ENCODE measurements around the gene FBXW2.

Gene FBXW2

GRCh38 chr9:120783602-120784047 lies 9.6 kb downstream of the FBXW2 start:
- intact Hi-C loops (cut with DNase I) = no loop called here
- DNase-seq = no peak

GRCh38 chr9:120781236-120781635 lies 12.0 kb downstream of the FBXW2 start:
- DNase-seq = no peak
- intact Hi-C loops (cut with DNase I) = no loop called here

GRCh38 chr9:120780367-120780766 lies 12.8 kb downstream of the FBXW2 start:
- intact Hi-C loops (cut with DNase I) = no loop called here
- DNase-seq = no peak

- intact Hi-C loops (cut with DNase I) = no loop called here
- no peak for DNase-seq
Measured at GRCh38 chr9:120779227-120779626, 14.0 kb downstream of the FBXW2 start.

DNA sequence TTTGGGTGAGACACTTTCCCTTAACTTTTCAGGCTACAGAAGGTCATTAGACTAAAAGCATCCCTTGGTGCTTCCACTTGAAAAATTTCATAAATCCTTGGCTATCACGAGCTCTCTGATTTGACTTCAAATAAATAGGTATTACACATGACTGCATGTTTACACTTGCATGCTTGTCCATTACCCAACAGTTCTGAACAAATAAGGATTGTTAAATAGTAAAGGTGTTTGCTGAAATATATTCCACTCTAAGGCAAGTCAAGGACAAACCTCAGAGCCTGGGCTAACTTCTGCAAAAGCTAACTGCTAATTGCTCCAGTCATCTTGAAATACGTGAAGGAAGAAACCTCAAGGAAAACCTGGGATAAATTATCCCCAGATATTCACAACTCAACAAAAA lies 14.5 kb downstream of the FBXW2 start:
- intact Hi-C loops (cut with DNase I) = no loop called here
- DNase-seq = no peak

GRCh38 chr9:120777229-120777628 lies 16.0 kb downstream of the FBXW2 start:
- no peak for DNase-seq
- intact Hi-C loops (cut with DNase I) = no loop called here

DNA sequence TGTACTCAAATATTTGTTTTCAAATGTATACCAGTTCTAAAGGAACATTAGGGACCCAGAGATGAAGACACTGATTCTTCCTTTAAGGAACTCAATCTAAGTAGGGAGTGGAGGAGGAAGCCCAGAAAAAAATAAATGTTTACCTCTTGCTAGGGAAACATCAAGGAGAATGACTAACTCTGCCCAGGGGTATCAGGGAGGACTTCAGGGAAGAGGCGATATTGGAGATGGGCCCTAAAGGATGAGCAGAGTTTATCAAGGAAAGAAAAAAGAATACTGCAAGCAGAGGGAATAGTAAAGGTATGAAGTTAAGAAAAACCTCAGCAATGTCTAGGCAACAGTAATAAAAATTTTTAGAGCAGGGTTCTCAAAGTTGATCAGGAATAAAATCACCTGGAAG lies 16.4 kb downstream of the FBXW2 start:
- intact Hi-C loops (cut with DNase I) = no loop called here
- no peak for DNase-seq

GRCh38 chr9:120775859-120776258 lies 17.4 kb downstream of the FBXW2 start:
- intact Hi-C loops (cut with DNase I) = no loop called here
- no peak for DNase-seq

DNA sequence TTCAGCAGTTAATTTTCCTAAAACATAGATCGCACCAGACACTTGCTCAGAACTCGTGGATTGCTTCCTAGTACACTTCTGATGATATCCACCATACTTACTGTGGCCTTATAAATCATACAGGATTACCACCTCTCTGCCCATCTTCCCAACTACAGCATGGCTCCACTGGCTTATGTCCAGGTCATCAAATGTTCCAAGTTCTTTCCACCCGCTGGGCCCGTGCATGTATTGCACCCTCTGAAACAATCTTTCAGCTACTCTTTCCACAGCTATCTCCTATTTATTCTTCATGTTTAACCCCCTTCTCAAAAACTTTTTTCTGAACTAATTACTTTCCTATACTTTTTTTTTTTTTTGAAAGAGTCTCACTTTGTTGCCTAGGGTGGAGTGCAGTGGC lies 18.5 kb downstream of the FBXW2 start:
- no peak for DNase-seq
- intact Hi-C loops (cut with DNase I) = no loop called here

GRCh38 chr9:120773256-120773655 lies 20.0 kb downstream of the FBXW2 start:
- no peak for DNase-seq
- intact Hi-C loops (cut with DNase I) = no loop called here

- DNase-seq = no peak
- intact Hi-C loops (cut with DNase I) = no loop called here
Measured at GRCh38 chr9:120770931-120771330, 22.3 kb downstream of the FBXW2 start.

- intact Hi-C loops (cut with DNase I) = no loop called here
- DNase-seq = no peak
Measured at GRCh38 chr9:120768886-120769285, 24.3 kb downstream of the FBXW2 start.

DNA sequence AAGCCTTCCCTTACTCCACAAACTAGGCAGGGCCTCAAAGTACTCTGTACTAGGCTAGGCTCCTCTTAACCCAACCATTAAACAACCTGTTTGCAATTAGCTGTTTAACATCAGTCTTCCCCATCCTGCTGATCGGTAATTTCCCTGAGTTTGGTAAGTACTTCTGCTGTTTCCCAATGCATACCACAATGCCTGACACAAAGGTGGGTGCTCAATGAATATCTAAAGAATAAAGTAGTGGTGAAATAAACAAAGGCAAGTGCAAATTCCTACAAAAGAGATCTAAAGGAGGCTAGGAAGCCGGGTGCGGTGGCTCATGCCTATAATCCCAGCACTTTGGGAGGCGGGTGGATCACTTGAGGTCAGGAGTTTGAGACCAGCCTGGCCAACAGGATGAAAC lies 25.0 kb downstream of the FBXW2 start:
- DNase-seq = no peak
- intact Hi-C loops (cut with DNase I) = no loop called here

DNA sequence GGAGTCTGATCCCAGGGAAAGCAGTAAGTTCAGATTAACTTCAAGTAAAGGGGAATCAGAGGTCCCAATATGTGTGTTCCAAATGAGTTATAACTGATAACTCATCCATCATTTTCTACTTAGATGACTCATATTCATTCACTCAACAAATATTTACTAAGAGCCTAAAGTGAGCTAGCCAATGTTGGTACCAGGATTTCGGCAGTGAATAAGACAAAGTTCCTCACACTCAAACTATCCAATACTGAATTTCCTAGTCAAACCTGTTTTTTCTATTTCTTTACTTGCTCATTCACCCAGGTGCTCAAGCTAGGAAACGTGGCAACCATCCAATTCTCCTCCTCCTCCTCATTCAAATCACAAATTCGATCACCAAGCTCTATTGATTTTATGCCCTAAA lies 25.8 kb downstream of the FBXW2 start:
- intact Hi-C loops (cut with DNase I) = no loop called here
- peak in 4 of 42 donors; percentile 9 to 44 (median 28) for DNase-seq

- no peak for DNase-seq
- intact Hi-C loops (cut with DNase I) = no loop called here
Measured at GRCh38 chr9:120765910-120766425, 27.2 kb downstream of the FBXW2 start.

DNA sequence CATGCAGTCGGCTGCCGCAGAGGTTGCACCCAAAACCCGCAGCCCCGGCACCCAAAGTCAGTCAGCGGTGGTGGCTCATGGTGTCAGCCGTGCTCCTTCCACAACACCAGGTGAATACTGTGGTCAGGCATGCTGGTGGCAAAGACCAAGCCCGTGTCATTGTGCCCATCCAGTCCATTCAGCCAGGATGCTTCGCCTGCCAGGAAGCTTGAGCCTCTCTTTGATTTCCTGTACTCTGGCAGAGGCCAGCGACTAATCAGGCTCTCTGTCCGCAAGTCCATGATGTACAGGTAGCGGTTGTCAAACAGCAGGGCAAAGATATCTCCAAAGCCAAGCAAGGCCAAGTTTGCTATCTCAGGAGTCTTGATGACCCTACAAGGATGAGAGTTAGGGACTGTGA lies 28.7 kb downstream of the FBXW2 start:
- intact Hi-C loops (cut with DNase I) = no loop called here

GRCh38 chr9:120761006-120761405 lies 32.2 kb downstream of the FBXW2 start:
- intact Hi-C loops (cut with DNase I) = no loop called here
- no peak for DNase-seq

More for the DNA sequence above, 28.7 kb downstream of the FBXW2 start:
- no peak for DNase-seq

DNA sequence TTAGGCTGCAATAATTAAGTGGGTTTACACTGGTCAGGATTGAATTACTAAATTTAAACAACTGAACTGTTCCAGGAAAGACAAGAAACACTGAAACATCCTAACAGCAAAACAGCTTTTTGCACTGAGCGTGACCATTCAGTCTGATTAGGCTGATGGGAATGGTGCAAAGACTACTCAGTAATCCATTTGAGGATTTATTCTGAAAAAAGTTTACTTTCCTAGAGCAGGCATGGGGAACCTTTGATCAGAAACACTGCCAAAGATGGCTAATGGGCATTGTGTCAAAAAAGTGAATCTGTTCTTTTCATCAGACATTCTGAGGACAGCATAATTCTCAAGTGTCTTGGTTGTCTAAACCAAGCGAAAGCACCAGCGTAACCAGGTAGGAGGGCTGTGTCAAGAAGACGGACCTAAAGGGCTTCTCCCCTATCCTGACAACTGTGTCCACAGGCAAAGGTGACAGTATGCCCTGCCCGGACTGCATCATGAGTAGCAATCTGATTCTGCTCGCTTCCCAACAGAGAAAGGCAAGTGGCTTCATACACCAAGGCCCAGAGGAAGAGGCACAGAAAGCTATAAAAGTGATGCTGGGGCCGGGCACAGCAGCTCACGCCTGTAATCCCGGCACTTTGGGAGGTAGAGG lies 33.3 kb downstream of the FBXW2 start:
- no peak for DNase-seq
- intact Hi-C loops (cut with DNase I) = loop anchor here (5.0 kb wide), 1 partner anchor 177 kb away; no protein-coding TSS in a partner anchor

DNA sequence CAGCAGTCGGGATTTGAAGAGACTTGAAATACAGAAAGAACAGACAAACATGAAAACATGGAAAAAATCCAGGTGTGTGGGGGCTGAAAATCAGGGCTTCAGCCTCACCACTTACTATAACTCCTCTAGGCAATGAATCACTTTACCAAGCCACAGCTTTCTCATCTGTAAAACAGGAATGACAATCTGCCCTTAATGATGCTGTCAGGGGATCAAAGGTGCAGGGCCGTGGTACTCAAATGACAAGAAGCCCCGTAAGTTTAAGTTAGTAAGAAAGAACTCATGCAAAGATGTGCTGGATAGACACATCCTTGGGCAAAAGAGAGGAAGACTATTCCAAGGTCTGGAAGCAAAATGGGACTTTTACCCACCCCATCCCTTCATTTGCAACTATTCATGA lies 34.7 kb downstream of the FBXW2 start:
- DNase-seq = no peak
- intact Hi-C loops (cut with DNase I) = loop anchor here (5.0 kb wide), 1 partner anchor 179 kb away; no protein-coding TSS in a partner anchor

GRCh38 chr9:120757026-120757913 lies 35.9 kb downstream of the FBXW2 start:
- DNase-seq = no peak
- intact Hi-C loops (cut with DNase I) = loop anchor here (5.0 kb wide), 1 partner anchor 180 kb away; no protein-coding TSS in a partner anchor
